Kidney (tissue), 14 donors: ENCODE measurements around the gene KAT2B. TPM values are rescaled to one million over a fixed set of nuclear protein-coding genes. Genes with fewer than 3 reads are reported as not detected.

Experiments used
- DNase-seq, 5 donors: peaks; one replicate each; pipeline ENCODE4 v3.0.0-alpha.2; 2013 to 2020
- FAIRE-seq: peaks from 2 replicates; lab custom pipeline; 2012; peaks lifted over from hg19 to GRCh38; lab: Jason Lieb, UNC
- H3K27ac ChIP-seq, 2 donors: one replicate each; pipeline ENCODE4 v1.7.0; 2013; ENCODE audit warnings: low read depth in 2 of 2, low read length in 2 of 2, inconsistent platforms in 1 of 2
- H3K27me3 ChIP-seq: one replicate; pipeline ENCODE4 v1.7.1; 2013; ENCODE audit warnings: low read length, inconsistent platforms; ENCODE audit not compliant: control insufficient read depth, insufficient read depth
- H3K36me3 ChIP-seq, 3 donors: one replicate each; pipeline versions ENCODE4 v1.7.0 to v1.7.1; 2013; ENCODE audit warnings: low read length in 3 of 3, control low read depth in 1 of 3, inconsistent platforms in 1 of 3; ENCODE audit not compliant: insufficient read depth in 3 of 3, control insufficient read depth in 2 of 3
- H3K4me1 ChIP-seq, 3 donors: one replicate each; pipeline versions ENCODE4 v1.7.0 to v1.7.1; 2013; ENCODE audit warnings: low read length in 3 of 3, inconsistent platforms in 1 of 3, low read depth in 1 of 3; ENCODE audit not compliant: control insufficient read depth in 2 of 3, insufficient read depth in 2 of 3
- H3K4me3 ChIP-seq, 3 donors: one replicate each; pipeline versions ENCODE4 v1.7.0 to v1.8.1; 2013; ENCODE audit warnings: low read length in 3 of 3, control low read depth in 1 of 3, inconsistent platforms in 1 of 3
- H3K9ac ChIP-seq, 3 donors: one replicate each; pipeline versions ENCODE4 v1.7.0 to v1.7.1; 2013; ENCODE audit warnings: low read length in 3 of 3, control low read depth in 1 of 3, inconsistent platforms in 1 of 3
- H3K9me3 ChIP-seq, 3 donors: one replicate each; pipeline versions ENCODE4 v1.7.0 to v1.7.1; 2013; ENCODE audit warnings: low read length in 3 of 3, control low read depth in 1 of 3, inconsistent platforms in 1 of 3; ENCODE audit not compliant: control insufficient read depth in 2 of 3, insufficient read depth in 1 of 3
- CTCF ChIP-seq: IDR thresholded peaks from 3 replicates; pipeline ENCODE4 v1.5.1; 2012; ENCODE audit warnings: mild to moderate bottlenecking, moderate library complexity, borderline replicate concordance; ENCODE audit not compliant: insufficient read depth; ENCODE audit errors: extremely low read depth
- intact Hi-C: fragments of 100-400 bp; cut with DNase I; formaldehyde crosslinking; loops from one replicate; pipeline ENCODE4 v1.11.1; 2022
- polyA plus RNA-seq: library from polyadenylated mRNA; stranded (reverse); fragments of 350-450 nt; fragmentation: Illumina TruSeq; extraction: RNeasy Lipid Tissue Mini Kit (QIAGEN cat#74804); gene quantifications from one replicate; pipeline ENCODE4 v1.2.3, GENCODE V29; 2014; ENCODE audit warnings: low read depth, low replicate concordance; ENCODE audit not compliant: insufficient read depth
- total RNA-seq: library from RNA; stranded (reverse); fragmentation: NEBNext Ultra II Directional; extraction: Animal tissue kit (Norgen Biotek cat#: 25700); gene quantifications from one replicate; pipeline ENCODE4 v1.2.1, GENCODE V29; 2021
- donor health status: control.
- donor health status: control.
- donor health status: control.
- donor health status: control.
- donor health status: control.
- donor health status: DM: yes; HTN: yes; CAD: no.
- donor health status: Normal renal cell carcinoma (clear cell type).

KAT2B gene
- total and polyA plus RNA-seq, 2 donors from 2014 or later, result 9.5 to 30.1 TPM

GRCh38 chr3:20035019-20035418 lies 5.2 kb upstream of the KAT2B start:
- H3K4me1 ChIP-seq, result peaks cover 3 to 7% (median 7%) of the 10 kb centered on the region in 3 donors
- no peak overlapping the region for H3K4me3 ChIP-seq
- no peak for DNase-seq
- H3K36me3 ChIP-seq, result no peaks in the 10 kb centered on the region
- no peak overlapping the region for H3K9ac ChIP-seq
- no peak overlapping the region for H3K27ac ChIP-seq
- TF ChIP-seq CTCF, result no peak
- no peaks in the 10 kb centered on the region for H3K9me3 ChIP-seq
- peak; percentile 37 for FAIRE-seq
- intact Hi-C loops, result no loop called here
- H3K27me3 ChIP-seq, result no peaks in the 10 kb centered on the region

DNA sequence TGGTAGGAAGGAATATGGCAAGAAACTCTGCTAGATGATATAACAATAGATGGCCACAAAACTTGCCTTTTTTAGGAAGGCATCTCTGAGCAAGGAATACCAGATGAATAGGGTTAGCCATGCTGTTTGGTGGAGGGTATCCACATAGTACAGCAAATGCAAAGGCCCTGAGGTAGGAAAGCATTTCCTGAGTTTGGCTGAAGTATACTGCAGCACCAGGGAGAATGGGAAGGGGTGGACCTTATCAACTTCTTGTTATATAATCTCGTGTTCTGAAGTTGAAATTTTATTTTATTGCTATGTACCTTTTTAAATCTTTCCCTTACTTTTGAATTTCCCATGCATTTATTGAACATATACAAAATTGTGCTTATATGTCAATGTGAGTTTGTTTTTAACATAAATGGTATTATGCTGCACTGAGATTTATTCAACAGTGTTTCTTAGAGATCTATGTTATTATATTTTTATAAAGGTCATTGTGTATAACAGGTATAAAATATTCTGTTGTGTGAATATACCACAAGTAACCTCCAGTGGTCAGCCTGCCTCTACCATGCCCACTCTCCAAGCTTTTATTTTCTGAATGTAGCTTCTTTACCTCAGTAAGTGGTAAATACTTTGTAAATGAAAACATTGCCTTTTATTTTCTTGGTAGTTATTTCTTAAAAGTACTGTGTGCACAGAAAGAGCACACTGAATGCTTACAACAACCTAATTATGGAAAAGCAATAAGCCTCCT lies 2.8 kb upstream of the KAT2B start:
- Histone ChIP-seq H3K9me3 (no peaks in the 10 kb centered on the region), H3K36me3 (no peaks in the 10 kb centered on the region), H3K4me3 (no peak overlapping the region), H3K9ac (no peak overlapping the region), H3K27me3 (no peaks in the 10 kb centered on the region), H3K27ac (peak overlapping the region in 1 of 2 donors; percentile 51), H3K4me1 (peaks cover 3 to 12% (median 11%) of the 10 kb centered on the region in 3 donors)
- DNase-seq (no peak), FAIRE-seq (no peak)
- no peak for TF ChIP-seq CTCF
- intact Hi-C loops, result no loop called here

DNA sequence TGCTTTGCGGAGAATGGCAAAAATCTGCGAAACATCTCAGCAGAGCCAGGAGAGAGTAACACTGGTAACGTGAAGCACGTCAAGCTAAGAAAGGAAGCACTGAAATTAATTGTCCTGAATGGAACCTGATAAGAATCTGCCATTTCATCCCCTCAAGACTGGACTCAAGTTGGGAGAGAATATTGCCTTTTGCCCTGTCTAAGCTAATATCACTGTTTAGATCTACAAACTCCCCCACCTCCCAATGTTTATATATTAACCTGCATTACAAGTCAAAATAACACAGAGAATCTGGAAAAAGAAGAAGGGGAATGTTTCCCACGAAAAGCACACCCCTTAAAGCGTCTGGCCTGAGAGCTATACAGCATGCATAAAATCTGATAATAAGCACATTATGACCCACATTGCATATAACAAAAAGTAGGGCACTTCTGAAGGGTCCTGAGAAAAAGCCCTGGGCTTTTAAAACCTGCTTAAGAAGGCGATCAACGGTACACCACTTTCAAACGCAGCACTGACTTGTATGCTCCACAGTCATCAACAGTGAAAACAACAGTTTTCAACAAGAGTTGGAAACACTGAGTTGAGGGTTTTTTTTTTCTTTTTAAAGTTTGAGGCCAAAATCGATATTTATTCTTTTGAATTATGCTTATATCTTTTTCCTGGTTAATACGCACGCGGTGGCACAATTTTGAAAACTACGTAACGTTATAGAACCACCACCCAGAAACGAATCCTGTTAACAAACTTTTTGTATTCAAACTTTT lies 1.4 kb upstream of the KAT2B start:
- peak overlapping the region; percentile 43 to 64 (median 61) for H3K4me3 ChIP-seq
- no peaks in the 10 kb centered on the region for H3K27me3 ChIP-seq
- no peaks in the 10 kb centered on the region for H3K9me3 ChIP-seq
- peaks cover 3 to 18% (median 16%) of the 10 kb centered on the region in 3 donors for H3K4me1 ChIP-seq
- no peak for FAIRE-seq
- TF ChIP-seq CTCF, result no peak
- peak overlapping the region; percentile 8 to 63 (median 15) for H3K9ac ChIP-seq
- intact Hi-C loops, result no loop called here
- peak overlapping the region; percentile 7 to 56 for H3K27ac ChIP-seq
- peak in 3 of 5 donors; percentile 20 to 70 (median 50) for DNase-seq
- H3K36me3 ChIP-seq, result no peaks in the 10 kb centered on the region
